HG03571 (cell line): ENCODE results near the gene OPCML.

Experiments
- ATAC-seq: cut with Tn5 transposase; IDR thresholded peaks from one replicate; pipeline ENCODE4 v1.9.1; 2021; ENCODE audit not compliant: unreplicated experiment

The OPCML gene

GRCh38 chr11:132872211-132872610 is 660.1 kb downstream of the OPCML start:
- no peak for ATAC-seq

GRCh38 chr11:132866783-132867545 is 665.3 kb downstream of the OPCML start:
- no peak for ATAC-seq

GRCh38 chr11:132865623-132866022 is 666.7 kb downstream of the OPCML start:
- ATAC-seq = no peak

- ATAC-seq = no peak
These were observed 667.3 kb downstream of the OPCML start for GRCh38 chr11:132864811-132865576.

GRCh38 chr11:132862933-132863332 is 669.4 kb downstream of the OPCML start:
- no peak for ATAC-seq

GRCh38 chr11:132862137-132862536 is 670.2 kb downstream of the OPCML start:
- ATAC-seq = no peak

GRCh38 chr11:132859306-132859705 is 673.0 kb downstream of the OPCML start:
- no peak for ATAC-seq

- no peak for ATAC-seq
These were observed 674.1 kb downstream of the OPCML start for GRCh38 chr11:132858223-132858622.

GRCh38 chr11:132856032-132856431 is 676.3 kb downstream of the OPCML start:
- no peak for ATAC-seq

GRCh38 chr11:132855516-132855915 is 676.8 kb downstream of the OPCML start:
- ATAC-seq = no peak

- no peak for ATAC-seq
These were observed 678.4 kb downstream of the OPCML start for GRCh38 chr11:132853886-132854285.

GRCh38 chr11:132852361-132852760 is 679.9 kb downstream of the OPCML start:
- ATAC-seq = no peak

- ATAC-seq = no peak
These were observed 681.1 kb downstream of the OPCML start for GRCh38 chr11:132851247-132851646.

- no peak for ATAC-seq
These were observed 682.0 kb downstream of the OPCML start for GRCh38 chr11:132850266-132850665.

GRCh38 chr11:132848336-132848735 is 684.0 kb downstream of the OPCML start:
- no peak for ATAC-seq

GRCh38 chr11:132846075-132846474 is 686.2 kb downstream of the OPCML start:
- no peak for ATAC-seq

- no peak for ATAC-seq
These were observed 687.2 kb downstream of the OPCML start for GRCh38 chr11:132844956-132845696.

- no peak for ATAC-seq
These were observed 691.6 kb downstream of the OPCML start for GRCh38 chr11:132840660-132841059.

GRCh38 chr11:132840191-132840590 is 692.1 kb downstream of the OPCML start:
- no peak for ATAC-seq

- ATAC-seq = no peak
These were observed 692.9 kb downstream of the OPCML start for GRCh38 chr11:132839236-132839945.

GRCh38 chr11:132838627-132839026 is 693.7 kb downstream of the OPCML start:
- no peak for ATAC-seq
